Stimulated activated CD4-positive, alpha-beta T cell treated with anti-CD3 and anti-CD28 coated beads, Interleukin-15, amount 100 ng/mL, for 1 hour (primary cell): ENCODE measurements around the gene GREB1.

Source experiments
- DNase-seq, 2 donors: peaks; one replicate each; pipeline ENCODE4 v3.0.0-alpha.2; 2020; ENCODE audit warnings: low read depth in 1 of 2, low spot score in 1 of 2

Gene GREB1

DNA sequence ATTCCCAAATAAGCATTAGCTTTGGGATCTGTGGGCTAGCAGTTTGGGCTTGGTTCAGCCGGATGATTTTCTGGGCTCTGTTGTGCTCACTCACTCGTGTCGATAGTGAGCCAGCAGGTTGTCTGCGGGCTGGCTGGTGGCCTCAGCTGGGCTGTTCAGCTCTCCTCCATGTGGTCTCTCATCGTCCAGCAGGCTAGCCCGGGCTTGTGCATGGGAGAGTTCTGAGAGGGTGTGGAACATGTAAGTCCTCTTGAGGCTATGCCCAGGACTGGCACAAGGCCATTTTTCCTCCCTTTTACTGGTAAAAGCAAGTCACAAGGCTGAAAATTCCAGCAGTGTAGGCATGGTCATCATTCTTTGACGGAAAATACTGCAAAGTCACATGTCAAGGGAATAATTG, 97.6 kb downstream of the GREB1 start:
- DNase-seq = no peak

DNA sequence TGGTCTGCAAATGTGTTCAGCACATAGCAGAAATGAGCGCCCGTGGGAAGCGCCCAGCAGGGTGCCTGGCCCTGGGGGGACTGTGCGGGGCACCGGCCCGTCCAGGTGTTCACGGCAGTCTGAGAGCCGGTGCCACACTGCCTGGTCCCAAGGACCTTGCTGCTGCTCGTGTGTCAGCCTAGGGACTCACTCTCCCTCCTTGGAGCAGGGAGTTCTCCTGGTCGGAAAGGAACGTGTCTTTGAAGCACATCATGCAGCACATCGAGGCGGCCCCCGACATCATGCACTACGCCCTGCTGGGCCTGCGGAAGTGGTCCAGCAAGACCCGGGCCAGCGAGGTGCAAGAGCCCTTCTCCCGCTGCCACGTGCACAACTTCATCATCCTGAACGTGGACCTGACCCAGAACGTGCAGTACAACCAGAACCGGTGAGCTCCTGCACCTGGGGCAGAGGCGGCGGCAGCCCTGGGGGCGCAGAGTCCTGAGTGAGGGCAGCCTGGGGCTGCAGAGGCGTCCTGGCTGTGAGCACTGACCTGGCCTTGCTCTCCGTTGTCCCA, 100.2 kb downstream of the GREB1 start:
- DNase-seq = no peak

DNA sequence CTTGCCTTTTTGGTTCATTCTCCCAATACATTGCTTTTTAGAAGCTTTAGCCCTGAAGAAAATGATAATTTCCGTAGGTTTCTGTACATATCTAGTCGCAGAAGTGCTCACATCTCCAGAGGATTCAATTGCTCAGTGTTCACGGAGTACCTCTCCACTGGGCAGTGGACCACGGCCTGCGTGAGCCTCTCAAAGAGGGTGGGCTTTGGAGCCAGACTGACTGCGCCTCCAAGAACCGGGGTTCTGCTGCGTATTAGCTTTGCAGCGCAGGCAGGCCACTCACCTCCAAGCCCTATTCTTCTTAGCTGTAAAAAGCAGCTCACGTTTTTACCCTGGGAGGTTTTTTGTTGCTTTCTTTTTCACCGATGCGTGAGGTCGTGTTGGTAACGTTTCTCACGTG, 100.7 kb downstream of the GREB1 start:
- DNase-seq = no peak

GRCh38 chr2:11635141-11635540, 101.3 kb downstream of the GREB1 start:
- no peak for DNase-seq

- DNase-seq = no peak
Observed at GRCh38 chr2:11636593-11637295, 102.9 kb downstream of the GREB1 start.

- no peak for DNase-seq
Observed at GRCh38 chr2:11637546-11637945, 103.7 kb downstream of the GREB1 start.

DNA sequence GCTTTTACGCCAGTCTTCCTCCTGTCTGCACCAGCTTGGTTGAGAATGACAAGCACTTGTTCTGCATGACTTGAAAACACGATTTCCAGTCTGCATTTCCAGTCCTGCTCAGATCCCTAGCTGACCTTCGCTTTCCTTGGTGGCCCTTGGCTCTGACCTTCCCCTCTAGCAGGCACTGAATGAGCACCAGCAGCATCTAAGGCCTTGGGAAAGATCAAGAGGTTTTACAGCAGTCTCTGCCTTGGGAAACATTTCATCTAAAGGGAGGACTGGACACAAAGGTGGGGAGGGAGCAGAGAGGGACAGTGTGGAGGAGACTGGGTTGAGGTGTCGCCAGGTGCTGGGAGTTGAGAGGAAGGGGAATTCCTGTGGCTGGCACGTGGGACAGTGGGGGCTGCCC, 105.7 kb downstream of the GREB1 start:
- no peak for DNase-seq

GRCh38 chr2:11640132-11640531, 106.3 kb downstream of the GREB1 start:
- no peak for DNase-seq

DNA sequence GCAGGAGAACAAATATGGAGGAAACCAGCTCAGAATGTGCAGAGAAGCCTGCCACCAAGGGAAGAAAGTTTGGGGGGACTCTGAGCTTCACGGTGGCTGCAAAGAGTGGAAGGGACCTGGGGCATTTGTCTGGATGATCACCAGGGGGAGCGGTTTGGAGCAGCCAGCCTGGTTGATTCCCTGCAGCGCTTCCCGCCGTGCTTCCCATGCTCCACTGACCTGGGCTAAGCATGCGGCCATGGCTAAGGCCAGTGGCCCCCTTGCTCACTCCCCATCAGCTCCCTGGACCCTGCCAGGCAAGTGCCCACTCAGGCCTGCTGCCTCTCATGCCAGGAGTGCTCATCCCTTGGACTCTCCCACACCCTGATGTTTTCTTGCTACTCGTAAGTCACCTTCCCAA, 109.1 kb downstream of the GREB1 start:
- DNase-seq = no peak

DNA sequence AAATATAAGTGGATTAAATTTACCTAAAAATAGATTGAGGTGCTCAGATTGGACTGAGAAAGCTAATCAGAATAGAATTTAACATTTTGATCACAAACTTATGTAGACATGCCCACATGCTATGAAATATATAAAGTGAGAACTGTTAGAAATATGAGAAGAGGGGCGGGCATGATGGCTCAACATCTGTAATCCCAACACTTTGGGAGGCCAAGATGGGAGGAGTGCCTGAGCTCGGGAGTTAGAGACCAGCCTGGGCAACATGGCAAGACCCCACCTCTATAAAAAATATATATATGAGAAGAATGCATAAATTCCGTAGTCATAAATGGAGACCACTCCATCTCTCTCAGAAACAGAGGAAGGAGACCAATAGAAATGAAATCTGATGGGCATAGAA, 110.4 kb downstream of the GREB1 start:
- DNase-seq = no peak

GRCh38 chr2:11646530-11646929, 112.7 kb downstream of the GREB1 start:
- no peak for DNase-seq

- no peak for DNase-seq
Observed at GRCh38 chr2:11647834-11648600, 114.2 kb downstream of the GREB1 start.

DNA sequence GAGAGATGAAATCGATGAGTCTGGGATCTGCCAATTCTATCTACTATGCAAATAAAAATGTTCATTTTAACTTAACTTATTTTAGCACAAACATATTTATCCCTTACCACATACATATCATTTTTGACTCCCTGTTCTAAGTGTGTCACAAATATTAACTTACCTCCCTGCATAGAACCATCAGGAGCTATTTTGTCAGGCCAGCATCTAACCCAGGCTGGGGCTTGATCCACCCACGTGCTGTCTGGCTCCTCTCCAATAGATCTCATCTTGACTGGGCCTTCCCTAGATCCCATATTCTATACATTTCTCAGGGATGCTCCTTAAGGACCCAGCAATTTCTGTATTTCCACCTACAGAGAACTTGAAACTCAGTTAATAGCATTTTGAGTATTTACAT, 115.2 kb downstream of the GREB1 start:
- no peak for DNase-seq

DNA sequence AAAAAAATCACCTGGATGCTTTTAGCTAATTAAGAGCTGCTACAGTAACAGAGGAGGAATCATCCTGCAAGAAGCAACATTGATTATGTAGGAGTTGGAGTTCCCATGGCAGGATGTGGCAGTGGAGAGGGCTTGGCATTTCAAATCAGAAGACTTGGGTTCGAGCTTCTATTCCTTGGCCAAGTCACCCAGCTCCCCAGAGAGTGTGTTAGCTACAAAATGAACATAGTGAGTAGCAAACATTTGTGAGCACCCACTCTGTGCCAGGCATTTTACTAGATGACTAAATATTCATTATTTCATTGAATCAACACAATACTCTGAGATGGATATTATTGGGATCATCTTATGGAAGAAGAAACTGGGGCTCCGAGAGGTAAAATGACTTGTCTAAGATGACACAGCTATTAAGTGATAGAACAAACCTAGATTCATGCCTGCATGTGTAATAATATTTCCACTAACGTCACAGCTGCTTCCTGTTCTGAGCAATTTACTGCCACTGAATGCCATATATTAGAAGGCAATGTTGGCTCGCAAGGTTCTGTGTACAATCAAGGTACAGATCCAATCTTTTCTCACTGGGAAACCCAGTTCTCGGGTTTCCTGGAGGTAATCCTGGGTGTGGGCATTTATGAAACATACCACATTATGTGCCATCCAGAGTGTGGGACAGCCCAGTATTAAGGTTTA, 118.2 kb downstream of the GREB1 start:
- no peak for DNase-seq

- no peak for DNase-seq
Observed at GRCh38 chr2:11652553-11652952, 118.7 kb downstream of the GREB1 start.

GRCh38 chr2:11655495-11655894, 121.7 kb downstream of the GREB1 start:
- no peak for DNase-seq

GRCh38 chr2:11656252-11656651, 122.4 kb downstream of the GREB1 start:
- no peak for DNase-seq

- no peak for DNase-seq
Observed at GRCh38 chr2:11656671-11657101, 122.8 kb downstream of the GREB1 start.

GRCh38 chr2:11657195-11657594, 123.3 kb downstream of the GREB1 start:
- DNase-seq = no peak

GRCh38 chr2:11657646-11658045, 123.8 kb downstream of the GREB1 start:
- no peak for DNase-seq

- no peak for DNase-seq
Observed at GRCh38 chr2:11658208-11659114, 124.6 kb downstream of the GREB1 start.
